Suprapubic skin (tissue), 4 donors: Measurements from ENCODE around the gene MON1B.

Experiments used
- EP300 ChIP-seq: sonication (generic); formaldehyde crosslinking; IDR thresholded peaks from one replicate; pipeline ENCODE4 v1.6.1; 2017; ENCODE audit warnings: antibody characterized with exemption
- POLR2AphosphoS5 ChIP-seq, 3 donors: sonication (generic); formaldehyde crosslinking; IDR thresholded peaks; one replicate each; pipeline ENCODE4 v1.6.1; 2017; ENCODE audit warnings: antibody characterized with exemption in 3 of 3
- TF ChIP-seq, protein P1 (sequence below), 2 donors: fragments of 200-600 bp in 1 of 2; fragments of 450-650 bp in 1 of 2; sonication (generic) in 1 of 2; IDR thresholded peaks; one replicate each; pipeline ENCODE4 v1.5.1; 2016 to 2019; ENCODE audit warnings: antibody characterized with exemption in 2 of 2, mild to moderate bottlenecking in 1 of 2, moderate library complexity in 1 of 2

DNA sequence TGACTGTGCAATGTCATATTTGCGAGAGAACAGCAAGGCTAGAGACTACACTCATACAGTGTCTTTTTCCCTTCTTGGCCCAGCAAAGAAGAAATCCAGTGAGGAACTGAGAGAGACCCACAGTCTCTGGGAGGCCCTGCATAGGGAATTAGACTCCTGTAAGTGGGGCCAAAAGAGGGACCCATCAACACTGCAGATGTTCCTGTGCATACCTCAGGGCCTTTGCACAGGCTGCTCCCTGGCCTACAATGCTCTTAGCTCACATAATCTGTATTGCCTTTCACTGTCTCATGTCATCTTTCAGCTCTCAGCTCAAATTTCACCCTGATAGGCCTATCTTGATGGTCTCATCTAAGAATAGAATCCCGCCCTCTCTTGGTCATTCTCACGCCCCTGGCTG lies 17.4 kb downstream of the MON1B start:
- TF ChIP-seq, protein P1, sequence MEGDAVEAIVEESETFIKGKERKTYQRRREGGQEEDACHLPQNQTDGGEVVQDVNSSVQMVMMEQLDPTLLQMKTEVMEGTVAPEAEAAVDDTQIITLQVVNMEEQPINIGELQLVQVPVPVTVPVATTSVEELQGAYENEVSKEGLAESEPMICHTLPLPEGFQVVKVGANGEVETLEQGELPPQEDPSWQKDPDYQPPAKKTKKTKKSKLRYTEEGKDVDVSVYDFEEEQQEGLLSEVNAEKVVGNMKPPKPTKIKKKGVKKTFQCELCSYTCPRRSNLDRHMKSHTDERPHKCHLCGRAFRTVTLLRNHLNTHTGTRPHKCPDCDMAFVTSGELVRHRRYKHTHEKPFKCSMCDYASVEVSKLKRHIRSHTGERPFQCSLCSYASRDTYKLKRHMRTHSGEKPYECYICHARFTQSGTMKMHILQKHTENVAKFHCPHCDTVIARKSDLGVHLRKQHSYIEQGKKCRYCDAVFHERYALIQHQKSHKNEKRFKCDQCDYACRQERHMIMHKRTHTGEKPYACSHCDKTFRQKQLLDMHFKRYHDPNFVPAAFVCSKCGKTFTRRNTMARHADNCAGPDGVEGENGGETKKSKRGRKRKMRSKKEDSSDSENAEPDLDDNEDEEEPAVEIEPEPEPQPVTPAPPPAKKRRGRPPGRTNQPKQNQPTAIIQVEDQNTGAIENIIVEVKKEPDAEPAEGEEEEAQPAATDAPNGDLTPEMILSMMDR (IDR thresholded peaks at IDR 0.05) = no peak
- TF ChIP-seq POLR2AphosphoS5 (IDR thresholded peaks at IDR 0.05) (no peak), EP300 (no peak)
